ENCODE data around the gene CD3G.

- TF ChIP-seq, protein P1, sequence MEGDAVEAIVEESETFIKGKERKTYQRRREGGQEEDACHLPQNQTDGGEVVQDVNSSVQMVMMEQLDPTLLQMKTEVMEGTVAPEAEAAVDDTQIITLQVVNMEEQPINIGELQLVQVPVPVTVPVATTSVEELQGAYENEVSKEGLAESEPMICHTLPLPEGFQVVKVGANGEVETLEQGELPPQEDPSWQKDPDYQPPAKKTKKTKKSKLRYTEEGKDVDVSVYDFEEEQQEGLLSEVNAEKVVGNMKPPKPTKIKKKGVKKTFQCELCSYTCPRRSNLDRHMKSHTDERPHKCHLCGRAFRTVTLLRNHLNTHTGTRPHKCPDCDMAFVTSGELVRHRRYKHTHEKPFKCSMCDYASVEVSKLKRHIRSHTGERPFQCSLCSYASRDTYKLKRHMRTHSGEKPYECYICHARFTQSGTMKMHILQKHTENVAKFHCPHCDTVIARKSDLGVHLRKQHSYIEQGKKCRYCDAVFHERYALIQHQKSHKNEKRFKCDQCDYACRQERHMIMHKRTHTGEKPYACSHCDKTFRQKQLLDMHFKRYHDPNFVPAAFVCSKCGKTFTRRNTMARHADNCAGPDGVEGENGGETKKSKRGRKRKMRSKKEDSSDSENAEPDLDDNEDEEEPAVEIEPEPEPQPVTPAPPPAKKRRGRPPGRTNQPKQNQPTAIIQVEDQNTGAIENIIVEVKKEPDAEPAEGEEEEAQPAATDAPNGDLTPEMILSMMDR (IDR thresholded peaks at IDR 0.05) = peak in 1 of 6 experiments; percentile 48
- peak in 2 of 4 donors; percentile 46 to 67 for TF ChIP-seq POLR2A (IDR thresholded peaks at IDR 0.05)
Measured at GRCh38 chr11:118359295-118359958, 15.3 kb downstream of the CD3G start, which contains the start of gene UBE4A.
